ENCODE results near the gene NDUFS6. TPM values are rescaled to one million over a fixed set of nuclear protein-coding genes. Genes with fewer than 3 reads are reported as not detected.

The NDUFS6 gene
- total RNA-seq, 1 donor from 2014 or later: 26.8 TPM

GRCh38 chr5:1762121-1762882 lies 38.9 kb upstream of the NDUFS6 start:
- Histone ChIP-seq H3K27ac (no peak overlapping the region), H3K4me3 (no peak overlapping the region), H3K9me3 (no peaks in the 10 kb centered on the region), H3K27me3 (no peaks in the 10 kb centered on the region), H3K36me3 (no peaks in the 10 kb centered on the region), H3K4me1 (no peaks in the 10 kb centered on the region)
- DNase-seq (ENCODE audit: extremely low spot score in 2 of 2): no peak
- TF ChIP-seq CTCF (IDR thresholded peaks at IDR 0.05) (no peak), POLR2AphosphoS5 (IDR thresholded peaks at IDR 0.05; ENCODE audit: insufficient read depth in 1 of 2, low read depth in 1 of 2) (no peak), POLR2A (IDR thresholded peaks at IDR 0.05) (no peak)
- intact Hi-C loops (cut with DNase I): no loop called here

- DNase-seq (ENCODE audit: extremely low spot score in 2 of 2): peak in 1 of 2 donors; percentile 61
- Histone ChIP-seq H3K27me3 (no peaks in the 10 kb centered on the region), H3K36me3 (no peaks in the 10 kb centered on the region), H3K27ac (no peak overlapping the region), H3K4me3 (no peak overlapping the region), H3K4me1 (no peaks in the 10 kb centered on the region), H3K9me3 (no peaks in the 10 kb centered on the region)
- TF ChIP-seq POLR2A (IDR thresholded peaks at IDR 0.05) (no peak), CTCF (IDR thresholded peaks at IDR 0.05) (no peak)
- intact Hi-C loops (cut with DNase I): no loop called here
These were observed 38.2 kb upstream of the NDUFS6 start for GRCh38 chr5:1762883-1763547.

GRCh38 chr5:1763548-1763911 lies 37.7 kb upstream of the NDUFS6 start:
- Histone ChIP-seq H3K4me3 (no peak overlapping the region), H3K36me3 (no peaks in the 10 kb centered on the region), H3K27ac (no peak overlapping the region), H3K27me3 (no peaks in the 10 kb centered on the region), H3K4me1 (no peaks in the 10 kb centered on the region), H3K9me3 (no peaks in the 10 kb centered on the region)
- TF ChIP-seq CTCF (IDR thresholded peaks at IDR 0.05): no peak
- TF ChIP-seq POLR2AphosphoS5 (IDR thresholded peaks at IDR 0.05; ENCODE audit: insufficient read depth in 1 of 2, low read depth in 1 of 2): no peak
- TF ChIP-seq POLR2A (IDR thresholded peaks at IDR 0.05): no peak
- DNase-seq (ENCODE audit: extremely low spot score in 2 of 2): no peak
- intact Hi-C loops (cut with DNase I): no loop called here

GRCh38 chr5:1763960-1764605 lies 37.1 kb upstream of the NDUFS6 start:
- DNase-seq (ENCODE audit: extremely low spot score in 2 of 2): no peak

More at GRCh38 chr5:1763960-1764605, 37.1 kb upstream of the NDUFS6 start:
- intact Hi-C loops (cut with DNase I): no loop called here
- TF ChIP-seq POLR2AphosphoS5 (IDR thresholded peaks at IDR 0.05; ENCODE audit: insufficient read depth in 1 of 2, low read depth in 1 of 2): no peak
- no peak for TF ChIP-seq CTCF (IDR thresholded peaks at IDR 0.05)
- no peak overlapping the region for H3K4me3 ChIP-seq
- no peaks in the 10 kb centered on the region for H3K9me3 ChIP-seq
- no peaks in the 10 kb centered on the region for H3K4me1 ChIP-seq
- H3K27ac ChIP-seq: no peak overlapping the region
- no peaks in the 10 kb centered on the region for H3K27me3 ChIP-seq
- H3K36me3 ChIP-seq: no peaks in the 10 kb centered on the region

Measured in vagina (tissue), 2 donors.